WI38 (cell line): ENCODE measurements around the gene GALNT2.

ENCODE experiments used
- H3K4me3 ChIP-seq: 2 replicates; pipeline ENCODE4 v1.5.1; 2011; ENCODE audit warnings: low read depth, mild to moderate bottlenecking, control low read depth, low read length
- CTCF ChIP-seq: IDR thresholded peaks from 2 replicates; pipeline ENCODE4 v1.5.1; 2012; ENCODE audit warnings: low read depth, mild to moderate bottlenecking, control low read depth, low read length

GALNT2 gene

GRCh38 chr1:230139741-230140140 lies 72.7 kb downstream of the GALNT2 start:
- no peak for TF ChIP-seq CTCF
- H3K4me3 ChIP-seq, result peak overlapping the region; percentile 46

- TF ChIP-seq CTCF, result no peak
- peak overlapping the region; percentile 46 for H3K4me3 ChIP-seq
These were observed 73.4 kb downstream of the GALNT2 start for GRCh38 chr1:230140221-230141020.

- TF ChIP-seq CTCF, result no peak
These were observed 74.1 kb downstream of the GALNT2 start for GRCh38 chr1:230141021-230141648.

GRCh38 chr1:230141797-230142607 lies 75.0 kb downstream of the GALNT2 start:
- TF ChIP-seq CTCF, result no peak
- H3K4me3 ChIP-seq, result no peak overlapping the region

More at GRCh38 chr1:230141021-230141648, 74.1 kb downstream of the GALNT2 start:
- peak overlapping the region; percentile 46 for H3K4me3 ChIP-seq

- TF ChIP-seq CTCF, result no peak
- no peak overlapping the region for H3K4me3 ChIP-seq
These were observed 75.7 kb downstream of the GALNT2 start for GRCh38 chr1:230142608-230143210.

GRCh38 chr1:230143534-230143933 lies 76.5 kb downstream of the GALNT2 start:
- H3K4me3 ChIP-seq, result no peak overlapping the region
- no peak for TF ChIP-seq CTCF
